SU-DHL-6 (cell line): Measurements from ENCODE around the gene ALDH4A1.

ENCODE experiments used
- H2AFZ ChIP-seq: fragments of 200-600 bp; sonication (generic); 2 replicates; pipeline ENCODE4 v1.6.1; 2014; ENCODE audit warnings: low read depth, mild to moderate bottlenecking, moderate library complexity, mixed read lengths, antibody characterized with exemption, low read length; ENCODE audit not compliant: severe bottlenecking
- H3F3A ChIP-seq: fragments of 200-600 bp; shearing (Covaris generic); 2 replicates; pipeline ENCODE4 v1.6.0; 2016; ENCODE audit warnings: antibody characterized with exemption, mild to moderate bottlenecking; ENCODE audit not compliant: insufficient read depth
- H3K27ac ChIP-seq: fragments of 200-600 bp; sonication (generic); 2 replicates; pipeline ENCODE4 v1.5.1; 2016; ENCODE audit warnings: low read depth, mild to moderate bottlenecking, low read length, moderate library complexity, mixed read lengths
- H3K27me3 ChIP-seq: fragments of 200-600 bp; sonication (generic), shearing (Covaris generic); 2 replicates; pipeline ENCODE4 v1.6.0; 2014; ENCODE audit warnings: mild to moderate bottlenecking, low read length
- H3K36me3 ChIP-seq: fragments of 200-600 bp; sonication (generic); 2 replicates; pipeline ENCODE4 v1.6.1; 2014; ENCODE audit warnings: mild to moderate bottlenecking, low read length, mixed read lengths
- H3K4me2 ChIP-seq: fragments of 300-600, 200-600 bp; shearing (Covaris generic), sonication (generic); 2 replicates; pipeline ENCODE4 v1.6.0; 2014; ENCODE audit warnings: low read length, low read depth, mild to moderate bottlenecking; ENCODE audit not compliant: poor library complexity, severe bottlenecking
- H3K4me3 ChIP-seq: fragments of 200-600 bp; sonication (generic); 2 replicates; pipeline ENCODE4 v1.5.1; 2014; ENCODE audit warnings: antibody characterized with exemption, low read length, mild to moderate bottlenecking, mixed read lengths; ENCODE audit not compliant: insufficient read depth, poor library complexity, severe bottlenecking
- H3K79me2 ChIP-seq: fragments of 200-600 bp; sonication (generic); 2 replicates; pipeline ENCODE4 v1.6.1; 2014; ENCODE audit warnings: mild to moderate bottlenecking, low read length, moderate library complexity; ENCODE audit not compliant: insufficient read depth
- H3K9ac ChIP-seq: fragments of 200-600 bp; sonication (generic); 2 replicates; pipeline ENCODE4 v1.7.0; 2014; ENCODE audit warnings: mild to moderate bottlenecking, low read length
- H3K9me2 ChIP-seq: fragments of 200-600 bp; sonication (generic); replicated peaks from 2 replicates; pipeline ENCODE4 v1.6.1; 2014; ENCODE audit warnings: low read length; ENCODE audit not compliant: insufficient read depth
- H3K9me3 ChIP-seq: fragments of 200-600 bp; sonication (generic); 2 replicates; pipeline ENCODE4 v1.6.1; 2014; ENCODE audit warnings: low read length, mixed read lengths; ENCODE audit not compliant: insufficient read depth
- H4K20me1 ChIP-seq: fragments of 200-600 bp; sonication (generic); 2 replicates; pipeline ENCODE4 v1.6.1; 2014; ENCODE audit warnings: low read depth, mild to moderate bottlenecking, antibody characterized with exemption, low read length, moderate library complexity, mixed read lengths
- CTCF ChIP-seq: fragments of 200-600 bp; sonication (generic); IDR thresholded peaks from one replicate; pipeline ENCODE4 v1.5.1; 2017; ENCODE audit warnings: antibody characterized with exemption, mild to moderate bottlenecking, low read length, moderate library complexity; ENCODE audit not compliant: insufficient read depth, poor library complexity, severe bottlenecking
- EZH2phosphoT487 ChIP-seq: fragments of 200-600 bp; sonication (generic), shearing (Covaris generic); conservative IDR thresholded peaks from 2 replicates; pipeline ENCODE4 v1.6.1; 2018; ENCODE audit warnings: mild to moderate bottlenecking, antibody characterized with exemption, low read length, moderate library complexity, mixed read lengths

ALDH4A1 gene

DNA sequence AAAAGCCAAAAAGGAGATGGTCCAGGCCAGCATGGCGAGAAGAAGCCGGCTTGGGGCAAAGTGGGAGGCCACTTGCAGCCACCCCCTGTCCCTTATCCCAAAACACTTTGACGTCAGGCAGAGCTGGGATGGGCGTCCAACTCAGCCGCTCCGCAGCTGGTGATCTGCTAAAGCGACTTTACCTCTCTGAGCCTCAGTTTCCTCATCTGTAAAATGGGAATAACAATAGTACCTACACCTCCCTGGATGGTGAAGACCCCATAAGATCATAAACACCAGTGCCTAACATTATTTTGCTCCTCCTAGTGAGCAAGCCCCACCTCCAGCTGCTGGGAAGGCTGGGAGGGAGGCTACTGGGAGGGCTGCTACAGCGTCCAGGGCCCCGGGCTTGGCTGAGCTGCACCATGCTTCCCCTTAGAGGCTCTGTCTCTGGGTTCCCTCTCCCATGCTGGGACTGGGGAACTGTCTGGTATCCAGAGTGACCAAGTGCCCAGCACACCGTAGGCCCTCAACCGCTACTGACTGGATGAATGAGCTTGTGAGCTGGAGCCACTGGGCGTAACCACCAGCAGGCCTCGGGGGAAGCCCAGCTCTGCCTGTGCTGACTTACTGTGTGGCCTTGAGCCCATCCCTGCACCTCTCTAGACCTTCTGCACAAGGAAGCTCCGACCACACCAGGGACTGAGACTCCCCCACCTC lies 35.8 kb upstream of the ALDH4A1 start:
- Histone ChIP-seq H4K20me1 (no peaks in the 10 kb centered on the region), H3K9ac (no peak overlapping the region), H3K79me2 (no peaks in the 10 kb centered on the region), H3K27ac (no peak overlapping the region), H3K27me3 (no peaks in the 10 kb centered on the region), H3K36me3 (no peaks in the 10 kb centered on the region), H3K4me2 (no peak overlapping the region), H2AFZ (no peak overlapping the region), H3K9me2 (no peaks in the 10 kb centered on the region), H3K9me3 (no peaks in the 10 kb centered on the region), H3F3A (no peaks in the 10 kb centered on the region), H3K4me3 (no peak overlapping the region)
- TF ChIP-seq EZH2phosphoT487 (no peak), CTCF (no peak)

DNA sequence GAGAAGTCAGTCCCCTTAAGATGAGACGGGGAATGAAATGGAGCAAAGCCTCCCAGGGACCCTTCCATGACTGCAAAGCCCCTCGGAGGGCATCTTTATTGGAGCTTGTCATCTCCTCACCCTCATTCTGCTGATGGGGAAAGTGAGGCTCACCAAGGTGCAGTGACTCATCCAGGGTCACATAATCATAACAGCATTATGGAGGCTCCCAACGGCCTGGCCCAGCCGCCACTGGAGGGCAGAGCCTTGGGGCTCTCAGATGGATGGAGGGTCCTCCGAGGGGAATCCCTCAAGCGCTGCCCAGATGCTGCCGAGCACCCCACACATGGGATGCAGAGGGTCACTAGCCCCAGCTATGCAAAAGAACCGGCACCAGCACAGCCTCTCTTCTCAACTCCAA lies 35.2 kb upstream of the ALDH4A1 start:
- Histone ChIP-seq H3K9me3 (no peaks in the 10 kb centered on the region), H3K4me3 (no peak overlapping the region), H3K36me3 (no peaks in the 10 kb centered on the region), H3K9ac (no peak overlapping the region), H3K4me2 (no peak overlapping the region), H2AFZ (no peak overlapping the region), H3K79me2 (no peaks in the 10 kb centered on the region), H3K27ac (no peak overlapping the region), H3F3A (no peaks in the 10 kb centered on the region), H3K9me2 (no peaks in the 10 kb centered on the region), H3K27me3 (no peaks in the 10 kb centered on the region), H4K20me1 (no peaks in the 10 kb centered on the region)
- TF ChIP-seq EZH2phosphoT487 (no peak), CTCF (no peak)

DNA sequence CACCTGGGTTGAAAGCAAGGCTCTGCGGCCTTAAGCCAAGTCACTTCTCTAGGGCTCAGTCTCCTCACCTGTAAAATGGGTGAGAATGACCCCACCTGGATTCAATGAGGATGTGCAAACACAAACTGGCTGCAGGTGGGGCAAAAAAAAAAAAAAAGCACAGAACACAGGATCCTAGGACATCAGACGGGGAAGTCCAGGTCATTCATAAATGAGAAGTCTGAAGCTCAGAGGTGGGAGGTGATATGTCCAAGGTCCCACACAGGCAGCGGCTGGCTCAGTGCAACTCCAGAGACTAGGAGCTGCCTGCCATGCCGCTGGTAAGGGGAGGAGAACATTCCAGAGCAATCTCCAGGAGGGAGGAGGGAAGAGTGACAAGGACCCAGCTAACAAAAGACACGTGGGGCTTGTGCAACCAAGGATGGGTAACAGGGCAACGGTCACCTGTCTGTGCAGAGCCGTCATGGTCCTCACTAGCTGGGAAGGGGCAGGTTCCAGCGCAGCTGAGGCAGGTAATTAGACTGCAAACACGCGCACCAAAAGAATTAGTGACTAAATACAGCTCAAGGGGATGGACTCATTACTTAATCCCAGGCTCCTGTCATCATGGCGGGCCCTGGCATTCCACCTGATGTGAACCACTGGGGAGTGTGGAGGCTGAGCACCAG lies 34.6 kb upstream of the ALDH4A1 start:
- H3K27me3 ChIP-seq, result no peaks in the 10 kb centered on the region
- no peaks in the 10 kb centered on the region for H3K79me2 ChIP-seq
- no peak overlapping the region for H3K9ac ChIP-seq
- H3F3A ChIP-seq, result no peaks in the 10 kb centered on the region
- H2AFZ ChIP-seq, result no peak overlapping the region
- H3K4me2 ChIP-seq, result no peak overlapping the region
- no peaks in the 10 kb centered on the region for H3K36me3 ChIP-seq
- H3K4me3 ChIP-seq, result no peak overlapping the region
- no peaks in the 10 kb centered on the region for H4K20me1 ChIP-seq
- TF ChIP-seq EZH2phosphoT487 (no peak), CTCF (no peak)
- H3K9me3 ChIP-seq, result no peaks in the 10 kb centered on the region
- H3K9me2 ChIP-seq, result no peaks in the 10 kb centered on the region
- H3K27ac ChIP-seq, result no peak overlapping the region
